Mesenteric fat pad (tissue), 1 donor: ENCODE measurements around the gene RYR3. TPM values are rescaled to one million over a fixed set of nuclear protein-coding genes. Genes with fewer than 3 reads are reported as not detected.
"Not testable (repeated sequence)": the region's sequence is repeated elsewhere in the genome, so short reads cannot be mapped to it uniquely, and the experiment has no call there.

ENCODE experiments used
- DNase-seq: peaks from one replicate; pipeline ENCODE4 v3.0.0-alpha.2; 2020; ENCODE audit warnings: low spot score
- total RNA-seq: library from RNA; stranded (reverse); fragmentation: NEBNext Ultra II Directional; extraction: Animal tissue kit (Norgen Biotek cat#: 25700); gene quantifications from one replicate; pipeline ENCODE4 v1.2.1, GENCODE V29; 2021
- donor health status: DM: yes; HTN: yes; CAD: no.

Gene RYR3
- total RNA-seq, 1 donor from 2014 or later: 0.48 TPM

DNA sequence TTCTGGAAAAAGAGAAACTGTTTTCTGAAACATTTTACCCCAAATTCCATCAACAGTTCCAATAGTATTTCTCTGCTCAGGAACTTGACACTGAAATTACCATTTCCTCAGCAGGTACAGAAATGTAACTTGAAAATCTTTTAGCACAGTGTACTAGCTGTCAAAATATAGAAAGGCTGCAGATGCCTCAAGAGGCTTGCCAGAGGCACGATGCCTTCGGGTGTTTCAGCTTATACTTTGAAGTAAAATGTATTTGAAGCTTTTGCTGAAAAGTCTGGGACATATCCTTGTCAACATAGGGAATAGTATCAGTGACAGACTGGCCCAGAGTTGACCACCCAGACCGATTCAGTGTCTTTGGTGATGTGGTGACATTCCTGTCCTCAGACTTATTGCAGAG lies 503.1 kb downstream of the RYR3 start:
- no peak for DNase-seq

DNA sequence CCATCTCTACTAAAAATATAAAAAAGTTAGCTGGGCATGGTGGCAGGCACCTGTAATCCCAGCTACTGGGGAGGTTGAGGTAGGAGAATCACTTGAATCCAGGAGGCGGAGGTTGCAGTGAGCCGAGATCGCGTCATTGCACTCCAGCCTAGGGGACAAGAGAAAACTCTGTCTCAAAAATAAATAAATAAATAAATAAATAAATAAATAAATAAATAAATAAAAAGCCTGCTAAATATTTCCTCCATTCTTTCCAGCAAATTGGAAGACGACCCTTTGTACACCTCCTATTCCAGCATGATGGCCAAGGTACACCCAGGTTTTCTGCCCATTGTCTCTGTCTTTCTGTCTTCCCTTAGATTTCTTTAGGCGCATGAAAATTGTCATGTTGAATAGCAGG lies 508.7 kb downstream of the RYR3 start:
- not testable (repeated sequence) for DNase-seq

DNA sequence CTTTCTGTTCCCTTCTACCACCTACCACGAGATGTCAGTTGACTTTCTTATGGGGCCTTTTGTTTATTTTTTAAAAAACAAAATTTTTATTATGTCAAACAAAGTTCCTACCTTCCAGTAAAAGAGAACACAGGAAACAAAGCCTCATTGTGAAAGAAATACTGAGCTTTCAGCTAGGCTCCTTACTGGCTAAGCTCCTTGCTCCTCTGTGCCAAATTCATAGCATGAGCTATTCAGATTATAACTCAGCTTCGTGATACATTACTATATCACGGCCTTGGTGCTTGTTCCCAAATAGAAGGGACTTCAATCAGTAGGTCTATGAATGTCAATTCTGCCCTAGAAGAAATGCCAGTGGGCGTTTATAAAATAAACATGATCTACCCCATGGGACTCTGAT lies 511.7 kb downstream of the RYR3 start:
- no peak for DNase-seq

DNA sequence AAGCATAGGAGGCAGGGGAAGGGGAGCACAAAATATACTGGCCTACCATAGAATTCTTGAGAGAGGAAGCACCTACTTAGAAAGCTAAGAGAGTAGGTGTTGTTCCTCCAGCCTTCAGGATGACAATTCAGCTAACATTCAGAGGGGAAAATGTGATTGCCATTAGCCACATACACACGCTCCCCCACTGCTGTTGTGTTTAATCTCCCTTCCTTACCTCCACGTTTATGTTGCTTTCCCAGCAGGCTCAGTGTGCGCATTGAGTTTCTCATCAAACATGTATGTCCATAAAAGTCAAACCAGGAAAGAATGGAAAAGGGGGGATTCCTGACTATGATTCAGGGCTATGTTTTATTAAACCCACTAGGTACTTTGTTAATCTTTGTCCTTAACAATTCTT lies 512.4 kb downstream of the RYR3 start:
- DNase-seq: no peak

DNA sequence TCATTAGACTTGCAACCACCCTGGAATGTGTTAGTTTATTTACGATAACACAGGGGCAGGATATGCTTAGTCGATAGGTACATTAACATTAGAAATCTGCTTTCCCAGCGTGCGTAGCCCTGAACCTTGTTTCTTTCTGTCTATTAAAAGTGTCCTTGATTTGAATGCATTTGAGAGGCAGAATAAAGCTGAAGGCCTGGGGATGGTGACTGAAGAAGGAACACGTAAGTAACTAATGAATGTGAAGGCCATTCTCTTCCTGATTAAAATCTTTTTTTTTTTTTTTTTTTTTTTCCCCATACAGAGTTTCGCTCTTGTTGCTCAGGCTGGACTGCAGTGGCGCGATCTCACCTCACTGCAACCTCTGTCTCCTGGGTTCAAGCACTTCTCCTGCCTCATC lies 514.7 kb downstream of the RYR3 start:
- no peak for DNase-seq

DNA sequence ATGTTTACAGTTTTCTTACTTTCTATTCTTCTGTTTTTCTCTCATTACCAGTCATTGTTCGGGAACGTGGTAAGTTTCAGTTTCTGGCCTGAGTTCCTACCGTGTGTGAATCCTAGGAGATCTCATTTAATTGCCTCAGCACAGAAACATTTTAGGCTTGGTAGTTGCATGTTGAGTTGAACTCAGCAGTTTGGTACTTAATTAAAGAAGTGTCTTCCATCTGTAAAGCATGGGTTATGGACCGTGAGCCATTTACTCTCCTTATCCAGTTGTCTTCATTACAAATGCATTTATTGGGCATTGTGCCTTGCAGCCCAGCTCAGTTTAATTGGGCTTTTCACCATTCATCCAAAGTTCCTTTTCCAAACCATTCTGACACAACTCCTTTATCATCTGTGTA lies 515.4 kb downstream of the RYR3 start:
- no peak for DNase-seq

DNA sequence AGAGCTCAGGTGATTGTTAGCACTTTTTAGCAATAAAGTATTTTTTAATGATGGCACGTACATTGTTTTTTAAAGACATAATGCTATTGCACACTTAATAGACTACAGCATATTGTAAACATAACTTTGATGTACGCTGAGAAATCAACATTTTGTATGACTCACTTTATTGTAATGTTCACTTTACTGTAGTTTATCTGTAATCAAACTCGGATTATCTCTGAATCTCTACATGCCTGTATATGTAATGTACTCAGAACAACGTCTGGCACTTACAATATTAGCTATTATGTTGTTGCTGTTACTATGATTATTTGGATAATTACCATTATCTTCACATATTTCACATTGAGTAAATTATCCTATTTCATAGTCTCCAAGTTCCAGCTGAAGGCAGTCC lies 519.6 kb downstream of the RYR3 start:
- DNase-seq: no peak

DNA sequence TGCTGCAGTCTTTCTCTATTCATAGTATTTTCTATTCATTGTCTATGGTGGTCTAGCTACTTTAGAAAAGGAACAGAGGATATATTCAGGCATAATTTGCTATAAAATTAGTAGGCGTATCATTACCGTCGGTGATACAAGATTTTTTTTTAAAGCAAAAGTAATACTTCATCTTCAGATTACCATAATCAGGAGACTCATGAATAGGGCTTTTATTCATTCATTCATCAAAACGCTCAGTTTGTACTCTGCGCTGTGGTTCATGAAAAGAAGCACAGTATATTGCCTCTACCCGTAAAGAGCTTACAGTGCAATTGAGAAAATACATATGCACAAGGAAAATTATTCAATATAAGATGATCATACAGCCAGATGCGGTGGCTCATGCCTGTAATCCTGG lies 520.9 kb downstream of the RYR3 start:
- no peak for DNase-seq

DNA sequence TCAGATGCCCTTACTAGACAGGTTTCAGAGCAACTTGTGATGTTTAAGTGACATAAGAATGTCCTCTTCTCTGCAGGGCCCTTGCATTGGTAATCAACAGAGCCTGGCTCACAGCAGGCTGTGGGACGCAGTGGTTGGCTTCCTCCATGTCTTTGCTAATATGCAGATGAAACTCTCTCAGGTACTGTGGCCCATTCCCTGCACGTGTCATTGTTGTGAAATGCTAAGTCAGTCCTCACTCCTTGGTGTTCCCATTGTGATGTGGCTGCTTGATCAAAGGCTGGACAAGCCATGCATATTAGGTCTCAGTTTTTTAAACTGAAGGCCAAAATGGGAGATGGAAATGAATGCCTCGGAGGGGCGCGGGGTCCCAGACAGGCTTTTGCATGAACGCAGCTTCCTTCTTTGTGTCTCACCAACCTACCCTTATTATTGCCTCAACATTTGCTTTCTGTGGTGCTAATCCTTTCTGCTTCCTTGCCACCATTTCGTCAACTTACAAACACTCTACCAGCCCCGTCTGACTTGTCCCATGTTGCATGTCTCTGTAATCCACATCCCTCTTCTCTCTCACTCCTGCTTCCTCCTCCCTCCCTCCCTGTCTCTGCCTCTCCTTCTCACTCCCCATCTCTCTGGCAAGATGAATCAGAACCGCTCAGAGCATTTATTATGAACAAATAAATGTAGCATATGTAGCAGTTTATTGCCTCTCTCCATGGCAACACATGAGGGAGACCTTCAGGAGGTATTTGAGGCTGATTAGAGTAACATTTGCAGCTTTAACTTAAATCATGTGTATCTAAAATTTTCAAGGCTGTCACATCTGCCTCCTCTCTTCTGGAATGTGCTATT lies 524.4 kb downstream of the RYR3 start:
- no peak for DNase-seq

DNA sequence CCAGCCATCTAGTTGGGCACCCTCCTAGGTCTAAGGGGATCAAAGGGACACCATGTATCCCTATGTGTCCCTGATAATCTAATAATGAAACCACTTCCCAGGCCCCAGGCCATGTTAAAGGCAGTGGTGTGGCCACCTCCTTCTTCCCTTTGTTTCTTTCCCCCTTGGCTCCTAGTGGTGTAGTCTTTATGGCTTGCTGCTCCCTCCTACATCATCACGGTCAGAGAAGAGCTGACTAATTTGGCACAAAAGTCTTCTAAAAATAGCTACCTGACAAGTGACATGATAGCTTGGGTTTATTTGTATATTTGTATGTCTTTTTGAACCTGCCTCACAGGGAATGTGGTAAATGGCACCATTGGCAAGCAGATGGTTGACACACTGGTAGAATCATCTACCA lies 526.5 kb downstream of the RYR3 start:
- DNase-seq: no peak

DNA sequence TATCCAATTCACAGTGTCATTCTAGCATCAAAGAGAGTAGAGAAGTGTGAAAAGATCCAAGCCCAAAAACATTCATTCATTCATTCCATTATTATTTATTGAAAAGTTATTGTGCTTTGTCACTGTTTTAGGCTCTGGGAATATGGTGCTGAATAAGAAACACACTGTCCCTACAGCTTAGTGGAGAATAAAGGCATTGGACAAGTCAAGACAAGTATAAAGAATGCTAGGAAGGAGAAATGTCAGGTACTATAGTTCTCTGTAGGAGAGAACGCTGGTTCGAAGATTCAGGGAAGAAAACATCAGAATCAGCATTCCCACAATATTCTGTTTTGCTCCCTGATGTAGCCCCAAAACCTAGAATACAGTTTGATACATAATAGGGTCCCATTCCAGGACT lies 528.8 kb downstream of the RYR3 start:
- no peak for DNase-seq

DNA sequence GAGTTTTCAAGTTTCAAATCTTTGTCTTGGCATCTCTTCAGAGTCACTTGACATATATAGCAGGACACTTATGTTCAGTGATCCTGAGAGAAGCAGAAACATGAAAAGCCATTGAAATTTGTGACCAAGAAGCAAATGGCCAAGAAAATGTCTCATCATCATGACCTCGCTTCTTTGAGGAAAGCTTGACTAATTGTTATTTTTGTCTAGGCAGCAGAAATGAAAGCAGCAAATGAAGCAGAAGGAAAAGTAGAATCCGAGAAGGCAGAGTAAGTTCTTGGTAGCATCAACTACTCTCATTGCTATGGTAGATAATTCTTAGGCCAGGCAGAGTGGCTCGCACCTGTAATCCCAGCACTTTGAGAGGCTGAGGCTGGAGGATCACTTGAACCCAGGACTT lies 529.8 kb downstream of the RYR3 start:
- DNase-seq: no peak

DNA sequence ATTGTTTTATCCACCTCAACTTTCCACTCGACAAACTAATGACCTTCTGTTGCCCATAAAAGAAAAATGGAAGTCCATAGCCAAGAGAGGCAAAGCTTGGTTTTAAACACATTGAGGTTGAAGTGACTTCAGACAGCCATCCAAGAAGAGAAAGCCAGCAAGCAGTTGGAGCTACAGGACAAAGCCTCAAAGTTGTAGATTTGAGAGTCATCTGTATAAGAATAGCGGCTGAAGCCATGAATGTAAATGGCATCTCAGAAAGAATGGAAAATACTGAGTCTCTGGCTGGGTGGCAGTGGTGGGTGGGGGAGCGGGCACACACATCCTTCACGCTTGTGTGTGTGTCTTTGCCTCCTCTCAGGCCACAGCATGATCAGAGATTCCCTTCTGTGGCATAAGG lies 533.4 kb downstream of the RYR3 start:
- DNase-seq: no peak

DNA sequence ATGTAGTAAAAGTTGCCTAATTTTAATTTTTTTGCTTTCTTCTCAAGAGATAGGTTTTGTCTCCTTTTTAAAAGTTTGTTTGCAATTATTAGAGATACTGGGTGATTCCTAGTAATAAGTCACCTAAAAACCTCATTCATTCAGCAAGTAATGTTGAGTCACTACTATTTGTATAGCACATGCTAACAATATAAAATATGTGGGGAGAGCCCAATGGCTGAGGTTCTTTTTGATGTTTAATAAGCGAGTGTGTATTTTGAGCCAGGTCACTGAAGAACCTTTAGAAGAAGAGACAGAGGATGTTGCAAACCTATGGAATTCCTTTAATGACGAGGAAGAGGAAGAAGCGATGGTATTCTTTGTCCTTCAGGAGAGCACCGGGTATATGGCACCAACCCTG lies 533.8 kb downstream of the RYR3 start:
- DNase-seq: no peak

DNA sequence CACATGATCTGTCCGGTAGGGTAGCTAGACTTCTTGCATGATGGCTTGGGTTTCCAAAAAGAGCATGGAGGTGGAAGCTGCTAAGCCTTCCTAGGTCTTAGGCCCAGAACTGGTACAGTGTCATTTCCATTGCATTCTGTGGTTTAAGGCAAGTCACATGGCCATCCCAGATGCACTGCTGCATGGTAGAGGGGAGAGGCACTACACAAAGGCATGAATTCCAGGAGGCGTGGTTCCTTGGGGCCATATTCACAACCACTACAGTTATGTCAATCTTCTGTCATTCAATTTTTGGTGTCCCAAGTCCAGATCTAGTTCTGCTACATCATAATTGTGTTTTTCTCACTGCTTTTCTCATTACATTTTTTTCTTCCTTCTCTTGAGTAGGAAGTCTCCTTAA lies 535.4 kb downstream of the RYR3 start:
- DNase-seq: no peak

DNA sequence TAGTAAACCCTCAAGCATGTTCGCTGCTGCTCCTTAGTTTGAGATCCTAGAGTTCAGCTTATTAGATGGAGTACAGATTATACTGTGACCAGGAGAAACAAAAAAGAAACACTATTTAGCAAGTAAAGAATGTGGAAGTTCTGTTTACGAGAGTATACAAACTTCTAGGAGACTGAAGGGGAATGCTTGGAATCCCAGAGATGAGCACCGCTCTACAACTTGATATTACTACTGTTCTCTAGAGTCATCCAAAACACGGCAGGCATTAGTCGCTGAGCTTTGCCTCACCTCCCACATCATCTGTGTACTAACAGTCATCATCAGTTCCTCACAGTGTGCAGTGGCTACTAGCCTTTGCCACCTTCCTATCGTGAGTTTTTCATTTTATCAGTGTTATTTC lies 536.1 kb downstream of the RYR3 start:
- no peak for DNase-seq

DNA sequence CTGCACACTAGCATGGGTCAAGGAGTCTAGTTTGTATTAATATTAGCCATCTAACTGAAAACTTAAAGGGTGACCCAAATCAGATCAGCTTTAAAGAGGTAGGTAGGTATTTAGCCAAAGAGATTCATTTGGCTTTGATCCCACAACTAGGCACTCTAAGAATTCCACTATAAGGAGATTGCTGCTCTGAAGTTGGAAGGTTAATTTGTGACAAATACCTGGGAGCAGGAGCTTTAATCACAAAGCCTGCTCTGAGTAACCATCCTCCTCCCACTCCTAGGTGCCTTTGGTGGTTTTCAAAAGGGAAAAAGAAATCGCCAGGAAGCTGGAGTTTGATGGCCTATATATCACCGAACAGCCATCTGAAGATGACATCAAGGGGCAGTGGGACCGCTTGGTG lies 537.2 kb downstream of the RYR3 start:
- no peak for DNase-seq

DNA sequence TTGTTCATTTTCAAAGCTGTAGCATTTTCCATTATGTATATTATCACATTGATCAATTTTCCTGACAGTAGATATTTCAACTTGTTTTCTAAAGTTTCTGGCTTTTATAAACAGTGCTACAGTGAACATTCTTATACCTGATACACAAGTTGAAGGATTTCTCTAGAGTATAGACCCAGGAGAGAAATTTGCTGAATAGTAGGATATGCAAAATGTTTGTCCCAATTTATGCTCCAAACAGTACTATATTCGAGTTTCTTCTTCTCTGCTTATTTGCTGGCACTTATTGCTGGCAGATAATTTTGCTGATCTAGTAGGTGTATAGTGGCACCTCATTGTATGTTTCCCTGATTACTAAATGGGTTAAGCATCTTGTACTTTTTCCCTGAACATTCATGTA lies 540.3 kb downstream of the RYR3 start:
- DNase-seq: no peak

DNA sequence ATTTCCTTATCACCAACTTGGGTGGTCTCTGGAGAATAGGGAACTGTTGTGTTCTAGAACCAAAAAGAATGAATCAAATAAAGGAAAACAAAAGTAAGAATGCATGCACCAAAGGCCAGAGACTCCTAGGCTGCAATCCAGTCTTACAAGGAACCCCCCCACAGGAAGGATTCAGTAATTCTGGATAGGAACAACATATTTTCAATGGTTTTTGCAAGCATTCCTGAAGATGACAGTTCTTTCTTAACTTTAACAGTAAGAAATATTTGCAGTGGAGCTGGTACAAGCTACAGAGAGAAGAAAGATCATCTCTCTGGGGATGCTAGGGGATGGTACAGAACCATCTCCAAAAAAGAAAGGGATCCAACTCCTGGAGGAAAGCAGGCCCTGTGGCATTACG lies 541.3 kb downstream of the RYR3 start:
- no peak for DNase-seq

DNA sequence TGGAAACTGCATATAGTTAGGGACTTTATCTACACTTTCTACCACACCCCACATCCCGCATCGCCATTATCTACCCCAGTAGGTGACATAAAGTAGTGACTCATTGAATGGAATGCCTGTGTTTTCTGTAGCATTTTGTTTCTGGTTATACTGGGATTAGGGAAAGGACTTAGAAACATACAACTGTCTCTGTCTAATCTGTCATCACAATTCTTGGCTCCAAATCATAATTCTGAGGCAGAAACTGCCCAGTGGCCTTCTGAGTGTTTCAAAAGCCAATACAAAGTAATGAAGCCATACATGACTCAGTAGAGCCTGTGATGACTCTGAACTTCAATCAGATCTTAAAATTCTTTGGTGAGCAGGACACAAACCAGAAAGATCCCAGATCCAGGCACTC lies 541.8 kb downstream of the RYR3 start:
- DNase-seq: no peak

DNA sequence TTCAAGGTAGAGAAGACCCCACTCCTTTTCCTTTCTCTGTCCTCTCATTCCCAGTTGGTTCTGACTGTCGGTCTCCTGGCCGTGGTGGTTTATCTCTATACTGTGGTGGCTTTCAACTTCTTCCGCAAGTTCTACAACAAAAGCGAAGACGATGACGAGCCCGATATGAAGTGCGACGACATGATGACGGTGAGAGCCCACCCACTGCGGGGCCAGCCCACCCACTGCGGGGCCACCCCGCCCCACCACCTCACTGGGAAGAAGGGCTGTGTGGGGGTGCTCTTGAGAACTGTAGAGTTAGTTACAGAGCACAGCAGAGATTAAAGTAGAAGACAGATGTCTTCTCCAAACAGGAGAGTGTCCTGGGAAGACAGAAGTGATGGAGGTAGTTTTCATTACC lies 547.0 kb downstream of the RYR3 start:
- no peak for DNase-seq

DNA sequence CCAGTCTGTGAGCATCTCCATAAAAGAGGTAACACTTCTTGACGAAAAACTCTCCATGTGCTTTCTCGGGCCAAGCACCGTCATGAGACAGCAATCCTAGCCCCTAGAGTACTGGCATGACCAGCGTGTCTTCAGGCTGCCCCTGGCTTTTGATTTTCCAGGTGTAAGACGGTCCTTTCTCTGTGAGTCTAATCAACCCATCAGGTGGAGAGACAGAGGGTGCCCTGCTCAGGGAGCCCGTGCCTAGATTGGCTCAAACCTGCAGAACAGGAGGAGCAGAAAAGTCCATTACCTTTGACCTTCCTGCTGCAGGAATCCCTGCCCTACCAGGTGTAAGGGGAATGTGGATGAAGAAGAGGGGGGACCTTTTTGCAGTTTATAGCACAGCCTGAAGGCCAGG lies 548.1 kb downstream of the RYR3 start:
- DNase-seq: no peak

DNA sequence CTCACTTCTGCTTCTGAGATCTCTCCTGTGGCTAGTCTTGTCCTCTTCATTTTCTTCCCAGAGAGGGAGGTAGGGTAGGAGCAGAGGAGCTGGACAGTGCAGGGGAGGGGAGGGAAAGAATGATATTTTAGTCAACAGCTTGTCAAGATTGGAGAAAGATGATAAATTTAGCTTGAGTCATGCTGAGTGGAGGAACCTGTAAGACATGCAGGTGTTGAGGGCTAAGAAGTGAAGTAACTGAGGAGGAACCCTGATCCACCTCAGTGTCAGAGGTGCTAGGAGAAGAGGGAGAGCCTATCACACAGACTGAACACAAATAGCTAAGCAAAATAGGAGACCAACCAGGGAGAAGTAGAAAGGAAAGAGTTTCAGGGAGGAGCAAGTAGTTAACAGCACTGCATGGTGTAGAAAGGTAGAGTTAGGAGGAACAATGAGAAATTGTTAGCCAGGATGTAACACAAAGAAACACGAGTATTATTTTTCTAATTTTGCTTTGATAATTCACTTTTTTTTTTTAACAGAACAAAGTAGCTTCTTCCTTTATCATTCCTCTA lies 549.3 kb downstream of the RYR3 start:
- no peak for DNase-seq
